GM21447 (cell line): ENCODE data around the gene VEPH1.

Source experiments
- ATAC-seq: cut with Tn5 transposase; IDR thresholded peaks from one replicate; pipeline ENCODE4 v1.9.1; 2021; ENCODE audit not compliant: unreplicated experiment

Gene VEPH1

GRCh38 chr3:157231071-157231470, 272.1 kb downstream of the VEPH1 start:
- no peak for ATAC-seq

GRCh38 chr3:157226173-157226847, 276.9 kb downstream of the VEPH1 start:
- ATAC-seq: no peak

- ATAC-seq: no peak
Measured at GRCh38 chr3:157225001-157225400, 278.2 kb downstream of the VEPH1 start.

- ATAC-seq: no peak
Measured at GRCh38 chr3:157220883-157221282, 282.3 kb downstream of the VEPH1 start.

DNA sequence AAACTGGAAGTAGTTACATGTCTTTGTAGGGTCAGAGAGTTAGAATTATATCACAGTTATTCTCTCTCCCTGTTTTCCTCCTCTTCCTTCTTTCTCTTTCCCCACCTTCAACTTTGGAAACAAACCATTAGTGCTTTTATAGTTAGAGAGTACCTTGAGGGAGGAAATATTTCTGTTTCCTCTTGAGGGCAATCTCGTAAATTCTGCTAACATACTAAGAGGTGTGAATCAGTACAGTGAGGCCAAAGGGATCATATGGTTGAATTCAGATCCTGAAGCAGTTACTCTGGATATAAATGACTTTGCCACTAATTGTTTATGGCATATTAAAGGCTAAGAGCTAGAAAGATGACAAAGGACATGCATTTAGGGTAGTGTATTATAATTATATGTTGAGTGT, 283.0 kb downstream of the VEPH1 start:
- no peak for ATAC-seq

- no peak for ATAC-seq
Measured at GRCh38 chr3:157219215-157219614, 284.0 kb downstream of the VEPH1 start.
